GM19455 (cell line): ENCODE data around the gene C1QTNF3.
"Not testable (repeated sequence)": the region's sequence is repeated elsewhere in the genome, so short reads cannot be mapped to it uniquely, and the experiment has no call there.

Experiments used
- ATAC-seq: cut with Tn5 transposase; IDR thresholded peaks from one replicate; pipeline ENCODE4 v1.9.1; 2021; ENCODE audit not compliant: unreplicated experiment

Gene C1QTNF3

GRCh38 chr5:34051374-34051980, 8.5 kb upstream of the C1QTNF3 start:
- no peak for ATAC-seq

DNA sequence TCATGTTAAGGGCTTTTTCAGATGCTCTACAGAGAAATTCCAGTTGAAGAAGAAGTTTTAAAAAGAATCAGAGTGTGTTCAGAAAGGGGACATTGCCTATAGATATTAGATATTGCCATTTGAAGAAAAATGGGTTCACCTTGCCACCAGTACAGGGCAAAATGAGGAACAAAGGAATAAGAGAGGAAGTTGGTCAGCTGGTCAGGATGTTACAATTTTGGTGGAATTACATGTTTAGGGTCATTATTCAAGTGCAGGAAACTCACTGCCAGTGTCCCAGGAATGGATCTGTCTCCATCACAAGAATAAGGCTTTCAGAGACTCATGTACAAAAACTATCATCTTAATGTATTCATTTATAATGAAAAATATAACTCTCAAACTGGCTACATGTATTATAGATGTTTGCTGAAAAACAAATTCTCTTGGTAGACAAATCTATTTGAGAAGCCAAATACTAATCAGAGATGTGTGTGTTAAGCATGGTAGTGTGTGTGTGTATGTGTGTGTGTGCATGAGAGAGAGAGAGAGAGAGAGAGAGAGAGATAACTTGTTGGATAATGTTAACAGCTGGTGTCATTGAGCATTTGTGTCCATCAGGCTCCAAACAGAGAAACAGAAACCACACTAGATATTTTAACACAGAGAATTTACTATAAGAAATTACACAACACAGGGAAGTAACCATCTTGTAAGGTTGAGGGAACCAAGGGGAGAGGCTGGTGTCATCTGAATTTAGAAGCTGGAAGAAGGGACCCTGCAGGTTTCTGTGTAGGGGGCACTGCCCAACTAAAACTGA, 5.0 kb upstream of the C1QTNF3 start:
- no peak for ATAC-seq

GRCh38 chr5:34047143-34047542, 4.1 kb upstream of the C1QTNF3 start:
- no peak for ATAC-seq

DNA sequence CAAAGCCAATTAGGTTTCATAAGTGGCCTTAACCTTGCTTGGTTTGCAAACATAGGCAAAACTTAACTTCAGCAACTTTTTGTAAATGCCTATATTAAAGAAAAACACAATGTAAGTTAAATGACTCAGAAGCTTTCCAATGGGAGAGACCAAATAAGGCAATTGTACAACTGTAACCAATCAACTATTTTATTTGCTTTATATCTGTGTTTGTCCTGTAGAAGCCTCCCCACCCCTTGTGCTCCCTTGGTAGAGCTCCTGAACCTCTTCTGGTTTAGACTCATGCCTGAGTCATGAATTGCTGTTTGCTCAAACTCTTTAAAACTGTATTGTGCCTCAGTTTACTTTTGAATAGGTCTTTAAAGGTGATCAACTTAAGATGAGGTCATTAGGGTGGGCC, 3.0 kb upstream of the C1QTNF3 start:
- ATAC-seq = no peak

DNA sequence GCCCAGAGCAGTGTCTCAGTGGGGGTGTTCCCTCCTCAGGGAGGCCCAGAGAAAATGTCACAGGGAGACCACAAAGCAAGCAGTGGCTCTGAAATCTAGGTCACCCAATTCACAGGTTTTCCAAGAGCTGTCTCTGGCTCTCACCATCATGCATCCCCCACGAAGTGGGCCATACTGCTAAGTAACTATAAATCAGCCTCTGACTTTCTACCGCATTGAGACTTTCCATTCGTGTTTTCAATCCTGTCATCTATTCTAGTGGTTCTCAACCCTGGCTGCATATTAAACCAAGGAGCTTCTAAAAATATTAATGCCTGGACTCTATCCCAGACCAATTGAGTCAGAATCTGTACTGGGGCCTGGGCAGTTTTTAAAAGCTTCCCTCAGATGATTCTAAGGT, 2.0 kb upstream of the C1QTNF3 start:
- no peak for ATAC-seq

- no peak for ATAC-seq
Observed at GRCh38 chr5:34042321-34042720, 692 bp downstream of the C1QTNF3 start.

DNA sequence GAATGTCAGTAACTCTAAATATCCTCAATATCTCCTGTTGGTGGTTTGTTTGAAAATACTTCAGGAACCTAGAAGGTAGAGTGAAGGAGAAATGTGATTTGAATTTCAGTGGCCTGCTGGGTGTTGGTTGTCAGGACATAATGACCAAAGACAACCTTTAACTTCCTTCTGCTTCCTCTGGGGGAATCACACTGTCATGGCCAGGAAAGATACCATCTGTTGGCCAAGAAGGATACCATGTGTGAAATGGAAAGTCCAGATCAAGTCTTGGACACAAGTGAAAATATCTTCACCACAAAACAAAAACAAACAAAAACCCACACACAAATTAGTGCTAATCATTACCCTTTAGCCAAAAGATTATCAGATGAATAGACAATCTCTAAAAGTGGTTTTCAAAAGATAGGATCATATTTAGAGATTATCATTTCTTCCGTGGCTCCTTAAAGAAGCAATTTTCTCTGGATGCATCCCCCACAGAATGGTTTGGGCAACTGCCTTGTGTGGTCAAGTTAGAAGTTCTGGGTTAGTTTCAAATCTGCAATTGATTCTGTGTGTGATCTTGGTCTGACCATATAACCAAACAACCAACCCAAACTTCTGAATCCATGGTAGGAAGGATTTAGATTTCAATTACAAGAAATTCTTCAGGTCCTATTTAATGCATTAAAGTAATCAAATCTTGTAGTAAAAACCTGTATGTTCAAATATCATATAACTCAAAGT, 1.6 kb downstream of the C1QTNF3 start:
- ATAC-seq = no peak

DNA sequence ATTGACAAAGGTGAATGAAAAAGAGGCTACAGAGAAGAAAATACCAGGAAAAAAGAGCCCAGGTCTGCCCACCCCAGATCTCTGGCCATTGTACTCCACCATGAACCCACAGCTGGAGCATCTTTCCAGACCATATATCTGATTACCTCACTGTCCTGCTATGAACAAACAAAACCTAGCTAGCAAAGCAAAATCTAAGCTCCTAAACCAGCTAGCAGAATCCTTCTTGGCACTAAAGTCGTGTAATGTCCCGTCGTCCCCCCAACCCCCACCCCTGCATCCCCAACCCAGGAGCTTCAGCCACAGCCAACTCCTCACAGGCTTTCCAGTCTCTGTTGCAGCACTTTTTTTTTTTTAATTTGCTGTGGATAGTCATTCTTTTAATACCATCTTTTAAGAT, 2.5 kb downstream of the C1QTNF3 start:
- no peak for ATAC-seq

DNA sequence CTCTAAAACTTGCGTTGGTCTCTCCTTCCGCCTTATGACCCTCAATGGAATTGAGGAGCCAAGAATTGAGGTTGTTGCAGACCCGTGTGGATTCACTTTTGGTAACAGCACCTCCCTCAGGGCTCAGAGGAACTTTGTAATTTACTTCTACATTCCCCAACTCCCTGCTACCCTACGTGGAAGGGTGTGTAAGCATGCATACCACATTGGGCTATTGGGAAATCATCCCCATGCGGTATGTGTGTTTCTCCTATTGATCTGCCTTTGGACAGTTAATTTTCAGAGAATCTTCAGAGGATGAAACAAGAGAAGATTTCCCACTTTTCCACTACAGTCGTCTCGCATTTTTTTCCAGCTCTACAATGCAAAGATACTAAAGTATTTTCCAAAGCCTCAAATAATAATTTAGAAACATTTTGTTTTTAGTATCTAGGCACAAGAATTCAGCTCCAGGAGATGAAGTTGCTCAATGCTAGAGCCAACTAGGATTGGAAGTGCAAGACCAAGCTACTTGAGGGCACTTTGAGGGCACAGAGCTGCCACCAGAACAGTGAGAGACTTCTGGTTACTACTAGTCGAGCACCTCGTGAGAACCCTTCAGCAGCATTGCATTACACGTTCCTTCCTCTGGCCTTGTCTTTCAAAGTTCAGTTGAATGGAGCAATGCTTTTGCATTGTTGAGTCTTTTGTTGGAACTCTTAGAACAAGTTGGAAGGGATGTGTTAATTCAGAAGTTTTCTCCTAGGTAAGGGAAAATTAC, 3.4 kb downstream of the C1QTNF3 start:
- no peak for ATAC-seq

GRCh38 chr5:34038838-34039237, 4.2 kb downstream of the C1QTNF3 start:
- ATAC-seq = no peak

GRCh38 chr5:34038390-34038789, 4.6 kb downstream of the C1QTNF3 start:
- no peak for ATAC-seq

DNA sequence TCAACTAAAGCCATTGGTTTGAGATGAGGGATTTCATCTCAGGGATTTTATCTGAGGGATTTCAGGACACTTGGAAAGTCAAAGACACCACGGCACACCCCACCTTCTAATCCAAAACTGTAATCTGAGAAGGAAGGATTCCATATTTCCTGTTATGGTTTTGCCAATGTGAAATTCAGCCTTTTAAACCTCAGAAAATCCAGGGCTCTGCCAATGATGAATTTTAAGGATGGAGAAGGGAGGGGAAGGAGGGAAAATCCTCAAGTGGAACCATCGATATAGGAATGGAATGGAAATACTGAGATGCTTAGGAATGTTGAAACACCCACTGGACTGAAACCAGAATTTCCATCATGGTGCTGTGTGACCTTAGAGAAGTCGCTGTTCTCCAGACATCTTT, 5.3 kb downstream of the C1QTNF3 start:
- ATAC-seq = no peak

GRCh38 chr5:34035756-34036155, 7.3 kb downstream of the C1QTNF3 start:
- no peak for ATAC-seq

DNA sequence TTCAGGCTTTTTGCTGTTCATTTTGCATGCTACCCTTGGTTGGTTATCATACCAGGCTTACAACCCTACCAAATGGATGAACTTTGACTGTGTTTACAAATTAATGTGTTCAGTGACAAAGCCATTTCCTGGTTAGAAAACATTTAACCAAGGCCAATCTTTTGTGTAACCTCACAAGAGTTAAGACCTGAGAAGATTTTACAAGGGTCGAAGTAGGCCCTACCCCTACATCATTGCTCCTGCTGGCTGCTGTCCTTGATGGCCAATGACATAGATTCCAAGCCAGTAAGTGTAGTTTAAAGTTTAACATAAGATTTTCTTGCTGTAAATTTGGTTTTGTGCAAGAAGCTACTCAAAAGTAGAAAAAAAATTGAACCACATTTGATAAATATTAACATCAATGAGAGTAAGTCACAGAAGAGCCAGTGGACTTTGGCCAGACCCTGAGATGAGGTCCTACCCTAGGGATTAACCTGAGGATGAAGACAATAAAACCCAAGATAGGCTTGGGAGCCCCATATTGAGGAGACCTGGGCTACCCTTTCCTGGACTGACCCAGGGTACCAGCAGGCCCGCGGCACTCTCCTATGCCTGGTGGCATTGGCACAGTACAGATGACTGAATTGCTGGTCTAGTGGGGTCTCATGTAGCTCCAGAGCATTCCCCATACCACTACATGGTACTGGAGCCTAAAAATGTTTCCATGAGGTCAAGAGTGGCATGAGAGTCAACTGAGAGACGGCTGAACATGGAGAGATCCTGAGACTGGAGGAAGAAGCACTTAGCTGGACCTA, 8.3 kb downstream of the C1QTNF3 start:
- no peak for ATAC-seq

GRCh38 chr5:34031966-34032365, 11.0 kb downstream of the C1QTNF3 start:
- ATAC-seq = no peak

DNA sequence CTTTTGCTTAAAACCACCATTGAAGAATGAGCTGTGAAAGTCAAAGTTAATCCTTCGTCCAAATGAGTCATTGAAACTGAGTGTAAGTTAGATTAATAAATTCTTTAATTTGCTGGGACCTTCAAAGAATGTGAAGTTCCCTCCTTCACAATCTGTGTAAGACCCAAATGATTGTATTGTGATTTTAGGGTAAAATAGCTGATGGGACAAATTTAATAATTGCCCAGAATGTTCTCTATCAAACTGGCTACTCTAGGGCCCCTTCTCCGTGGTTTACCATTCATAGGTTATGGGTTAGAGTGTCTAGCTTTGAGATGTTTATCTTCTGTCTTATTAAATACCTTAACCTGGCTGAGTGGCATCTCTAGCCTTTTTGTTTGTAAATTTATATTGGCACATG, 11.9 kb downstream of the C1QTNF3 start:
- no peak for ATAC-seq

GRCh38 chr5:34030585-34030984, 12.4 kb downstream of the C1QTNF3 start:
- ATAC-seq = not testable (repeated sequence)

GRCh38 chr5:34030048-34030447, 13.0 kb downstream of the C1QTNF3 start:
- no peak for ATAC-seq

GRCh38 chr5:34028349-34028748, 14.7 kb downstream of the C1QTNF3 start:
- ATAC-seq = no peak

- ATAC-seq = no peak
Observed at GRCh38 chr5:34026089-34026761, 16.8 kb downstream of the C1QTNF3 start.
